NT2/D1 (cell line): ENCODE measurements around the gene GNAZ.

Source experiments
- DNase-seq: peaks from one replicate; pipeline ENCODE4 v3.0.0-alpha.2; 2011; ENCODE audit warnings: low read depth, low spot score
- H3K27me3 ChIP-seq: 2 replicates; pipeline ENCODE4 v1.6.0; 2011; ENCODE audit warnings: mild to moderate bottlenecking; ENCODE audit not compliant: insufficient read length, insufficient read depth
- H3K36me3 ChIP-seq: 2 replicates; pipeline ENCODE4 v1.6.1; 2011; ENCODE audit warnings: mild to moderate bottlenecking, low read length, mixed read lengths; ENCODE audit not compliant: insufficient read depth, insufficient read length
- H3K4me1 ChIP-seq: 2 replicates; pipeline ENCODE4 v1.5.1; 2011; ENCODE audit not compliant: insufficient read depth, insufficient read length
- H3K4me3 ChIP-seq: 2 replicates; pipeline ENCODE4 v1.5.1; 2011; ENCODE audit warnings: low read depth; ENCODE audit not compliant: insufficient read length
- H3K9ac ChIP-seq: 2 replicates; pipeline ENCODE4 v1.6.0; 2011; ENCODE audit warnings: low read depth; ENCODE audit not compliant: insufficient read length
- H3K9me3 ChIP-seq: 2 replicates; pipeline ENCODE4 v1.5.1; 2011; ENCODE audit warnings: mild to moderate bottlenecking, low read length; ENCODE audit not compliant: insufficient read depth
- SUZ12 ChIP-seq: IDR thresholded peaks from 2 replicates; pipeline ENCODE4 v1.6.1; 2011; ENCODE audit not compliant: insufficient read length, insufficient read depth; ENCODE audit errors: extremely low read depth
- YY1 ChIP-seq: IDR thresholded peaks from 2 replicates; pipeline ENCODE4 v1.6.1; 2011; ENCODE audit not compliant: insufficient read length, insufficient read depth
- ZNF274 ChIP-seq: IDR thresholded peaks from 2 replicates; pipeline ENCODE4 v1.6.1; 2011; ENCODE audit warnings: mild to moderate bottlenecking, low read depth, low read length

Gene GNAZ

GRCh38 chr22:23072077-23072910 is 2.0 kb downstream of the GNAZ start:
- TF ChIP-seq YY1: no peak
- no peak for DNase-seq
- peaks cover 5% of the 10 kb centered on the region for H3K4me1 ChIP-seq
- H3K9me3 ChIP-seq: no peaks in the 10 kb centered on the region
- peaks cover 47% of the 10 kb centered on the region for H3K27me3 ChIP-seq
- H3K36me3 ChIP-seq: no peaks in the 10 kb centered on the region
- H3K9ac ChIP-seq: no peak overlapping the region
- H3K4me3 ChIP-seq: no peak overlapping the region

DNA sequence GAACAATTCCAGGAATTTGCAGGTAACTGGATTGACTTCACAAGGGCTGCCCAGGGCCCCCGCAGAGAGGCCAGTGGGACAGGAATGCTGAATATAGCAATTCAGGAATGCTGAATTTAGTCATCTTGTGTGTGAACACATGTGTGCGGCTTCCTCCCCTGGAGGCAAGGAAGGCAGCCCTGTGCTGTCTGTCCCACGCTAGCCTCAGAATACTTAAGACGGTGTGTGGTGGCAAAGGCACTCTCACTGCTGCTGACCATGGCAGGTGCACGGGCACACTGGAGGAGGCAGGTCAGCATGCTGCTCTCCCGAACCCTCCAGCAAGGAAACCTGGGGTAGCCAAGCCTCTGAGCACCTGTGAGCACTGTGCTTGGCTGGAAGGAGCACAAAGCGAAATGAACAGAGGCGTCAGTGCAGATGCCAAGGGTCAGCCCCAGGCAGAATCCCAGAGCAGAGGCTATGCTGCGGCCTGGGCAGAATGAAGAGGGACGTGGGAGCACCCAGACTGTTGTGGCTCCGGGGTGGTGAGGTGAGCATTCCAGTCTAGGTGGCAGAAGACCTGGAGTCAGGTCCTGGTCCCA is 2.7 kb downstream of the GNAZ start:
- DNase-seq: no peak
- H3K27me3 ChIP-seq: peaks cover 40% of the 10 kb centered on the region
- H3K36me3 ChIP-seq: no peaks in the 10 kb centered on the region
- H3K9me3 ChIP-seq: no peaks in the 10 kb centered on the region
- TF ChIP-seq YY1 (no peak), ZNF274 (no peak), SUZ12 (no peak)
- peaks cover 8% of the 10 kb centered on the region for H3K4me1 ChIP-seq
- no peak overlapping the region for H3K9ac ChIP-seq
- H3K4me3 ChIP-seq: no peak overlapping the region

DNA sequence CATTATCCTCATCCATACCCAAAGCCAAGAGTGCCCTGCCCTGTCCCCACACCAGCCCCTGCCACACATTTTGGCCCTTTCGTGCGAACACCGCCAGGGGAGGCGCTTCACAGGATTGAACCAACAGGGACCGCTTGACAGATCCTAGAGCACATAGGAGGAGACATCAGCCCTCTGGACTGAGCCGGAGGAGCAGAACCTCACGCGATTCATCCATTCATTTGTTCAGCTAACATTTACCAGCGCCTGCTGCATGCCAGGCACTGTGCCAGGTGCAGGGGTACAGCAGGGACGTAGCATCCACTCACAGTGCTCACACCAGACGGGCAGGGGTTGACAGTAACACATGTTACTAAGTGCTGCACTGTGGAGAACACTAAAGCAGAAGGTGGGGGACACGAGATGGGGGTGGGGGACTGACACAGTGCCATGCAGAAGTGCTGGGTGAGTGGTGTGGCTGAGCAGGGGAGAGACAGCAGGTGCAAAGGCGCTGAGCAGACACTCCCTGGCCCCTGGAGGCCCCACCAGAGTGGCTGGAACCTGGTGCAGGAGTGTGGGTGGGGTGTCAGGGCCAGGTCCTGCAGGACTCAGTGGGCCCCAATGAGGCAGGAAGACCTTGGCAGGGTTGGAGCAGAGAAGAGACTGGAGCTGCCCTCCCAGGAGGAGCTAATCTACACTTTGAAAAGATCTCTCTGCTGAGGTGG is 3.4 kb downstream of the GNAZ start:
- H3K9me3 ChIP-seq: no peaks in the 10 kb centered on the region
- H3K27me3 ChIP-seq: peaks cover 33% of the 10 kb centered on the region
- no peak overlapping the region for H3K4me3 ChIP-seq
- TF ChIP-seq ZNF274 (no peak), YY1 (no peak), SUZ12 (no peak)
- H3K9ac ChIP-seq: no peak overlapping the region
- DNase-seq: no peak
- no peaks in the 10 kb centered on the region for H3K36me3 ChIP-seq
- H3K4me1 ChIP-seq: peaks cover 8% of the 10 kb centered on the region

- Histone ChIP-seq H3K9ac (no peak overlapping the region), H3K4me1 (peaks cover 8% of the 10 kb centered on the region), H3K36me3 (no peaks in the 10 kb centered on the region), H3K9me3 (no peaks in the 10 kb centered on the region), H3K4me3 (no peak overlapping the region), H3K27me3 (peaks cover 26% of the 10 kb centered on the region)
- no peak for TF ChIP-seq ZNF274
- TF ChIP-seq YY1: no peak
- no peak for TF ChIP-seq SUZ12
- DNase-seq: no peak
These were observed 4.1 kb downstream of the GNAZ start for GRCh38 chr22:23074451-23074850.

- Histone ChIP-seq H3K27me3 (peaks cover 21% of the 10 kb centered on the region), H3K9me3 (no peaks in the 10 kb centered on the region), H3K36me3 (no peaks in the 10 kb centered on the region), H3K9ac (no peak overlapping the region), H3K4me1 (peaks cover 8% of the 10 kb centered on the region), H3K4me3 (no peak overlapping the region)
- no peak for DNase-seq
- TF ChIP-seq ZNF274 (no peak), SUZ12 (no peak), YY1 (no peak)
These were observed 4.7 kb downstream of the GNAZ start for GRCh38 chr22:23075050-23075449.

DNA sequence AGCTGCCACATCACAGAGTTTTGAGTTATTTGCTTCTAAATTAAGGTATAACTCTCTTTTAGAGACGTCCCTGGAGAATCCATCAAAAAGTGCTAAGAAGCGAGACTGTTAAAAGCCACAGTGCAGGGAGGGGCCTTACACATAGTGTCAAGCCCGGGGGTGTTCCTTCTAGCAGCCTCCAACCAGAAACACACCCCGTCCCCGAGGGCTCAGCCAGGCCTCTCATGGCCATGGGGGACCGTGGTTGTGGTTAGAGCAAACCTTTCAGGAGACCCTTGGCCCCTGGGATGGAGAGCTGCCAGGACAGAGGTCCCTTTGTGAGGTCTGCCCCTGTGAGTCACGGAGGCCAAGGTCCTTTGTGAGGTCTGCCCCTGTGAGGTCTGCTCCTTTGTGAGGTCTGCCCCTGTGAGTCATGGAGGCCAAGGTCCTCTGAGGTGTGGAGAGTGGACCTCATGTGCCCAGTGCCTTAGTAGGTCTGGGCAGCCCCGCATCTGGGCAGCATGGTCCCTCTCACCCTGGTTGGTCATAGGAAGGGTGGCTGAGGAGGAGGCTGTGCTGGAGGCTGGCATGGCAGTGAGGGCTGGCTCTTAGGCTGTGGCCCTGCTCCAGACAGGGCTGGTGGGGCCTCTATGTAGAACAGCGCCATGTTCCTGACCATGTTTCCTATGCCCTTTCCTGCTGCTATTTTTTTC is 5.4 kb downstream of the GNAZ start:
- no peak for TF ChIP-seq YY1
- no peak for TF ChIP-seq SUZ12
- no peak for TF ChIP-seq ZNF274
- Histone ChIP-seq H3K4me3 (no peak overlapping the region), H3K9me3 (no peaks in the 10 kb centered on the region), H3K9ac (no peak overlapping the region), H3K36me3 (no peaks in the 10 kb centered on the region), H3K4me1 (peaks cover 8% of the 10 kb centered on the region), H3K27me3 (peaks cover 21% of the 10 kb centered on the region)
- DNase-seq: no peak

- no peak overlapping the region for H3K9ac ChIP-seq
These were observed 6.7 kb downstream of the GNAZ start for GRCh38 chr22:23076896-23077572.

More at GRCh38 chr22:23076896-23077572, 6.7 kb downstream of the GNAZ start:
- Histone ChIP-seq H3K27me3 (peaks cover 9% of the 10 kb centered on the region), H3K36me3 (no peaks in the 10 kb centered on the region), H3K4me1 (peaks cover 2% of the 10 kb centered on the region), H3K9me3 (no peaks in the 10 kb centered on the region), H3K4me3 (no peak overlapping the region)
- DNase-seq: no peak
- TF ChIP-seq ZNF274: no peak
- TF ChIP-seq YY1: no peak
- TF ChIP-seq SUZ12: no peak
